Activated T-helper 17 cell treated with anti-CD3 and anti-CD28 coated beads, Interleukin-2, amount 50 U/mL, for 72 hours (primary cell): ENCODE results near the gene ARID4B. TPM values are rescaled to one million over a fixed set of nuclear protein-coding genes. Genes with fewer than 3 reads are reported as not detected.
"Not testable (repeated sequence)": the region's sequence is repeated elsewhere in the genome, so short reads cannot be mapped to it uniquely, and the experiment has no call there.

Experiments used
- ATAC-seq: fragments of 150-1000 bp; cut with Tn5 transposase; replicated peaks from 2 replicates; pipeline ENCODE4 v1.10.0; 2021; ENCODE audit warnings: mild to moderate bottlenecking, moderate library complexity
- H3K27ac Mint-ChIP-seq: one replicate; pipeline ENCODE4 v1.8.0; 2022; ENCODE audit warnings: mixed read lengths
- H3K27me3 Mint-ChIP-seq: one replicate; pipeline ENCODE4 v1.8.0; 2022; ENCODE audit warnings: mixed read lengths
- H3K36me3 Mint-ChIP-seq: one replicate; pipeline ENCODE4 v1.8.0; 2022; ENCODE audit warnings: low read depth, mild to moderate bottlenecking, mixed read lengths
- H3K4me1 Mint-ChIP-seq: one replicate; pipeline ENCODE4 v1.8.0; 2022; ENCODE audit warnings: mixed read lengths
- H3K4me3 Mint-ChIP-seq: one replicate; pipeline ENCODE4 v1.8.0; 2022; ENCODE audit warnings: mild to moderate bottlenecking, mixed read lengths
- H3K9me3 Mint-ChIP-seq: one replicate; pipeline ENCODE4 v1.8.0; 2022; ENCODE audit warnings: mixed read lengths
- total RNA-seq, 2 donors: library from RNA; stranded (reverse); gene quantifications; one replicate each; pipeline ENCODE4 v1.2.3, GENCODE V29; 2022

ARID4B gene
- total RNA-seq, 2 donors from 2014 or later: 42.2 to 61.2 TPM

DNA sequence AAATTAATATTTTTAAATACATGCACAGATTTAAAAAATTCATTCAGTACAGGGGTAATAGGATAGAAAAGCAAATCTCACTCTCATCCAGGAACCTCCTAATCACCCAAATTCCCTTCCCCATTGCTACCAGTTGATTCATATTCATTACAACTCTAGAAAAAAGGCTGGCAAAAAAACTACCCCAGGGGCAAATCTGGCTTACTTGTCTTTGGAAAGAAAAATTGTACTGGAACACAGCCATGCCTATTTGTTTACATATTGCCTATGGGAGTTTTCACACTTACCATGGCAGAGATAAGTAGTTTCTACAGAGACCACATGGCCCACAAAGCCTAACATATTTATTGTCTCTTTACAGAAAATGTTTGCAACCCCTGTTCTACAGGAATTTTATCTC lies 158.0 kb downstream of the ARID4B start:
- no peaks in the 10 kb centered on the region for H3K4me1 Mint-ChIP-seq
- no peaks in the 10 kb centered on the region for H3K27me3 Mint-ChIP-seq
- no peak overlapping the region for H3K27ac Mint-ChIP-seq
- no peaks in the 10 kb centered on the region for H3K9me3 Mint-ChIP-seq
- no peak overlapping the region for H3K4me3 Mint-ChIP-seq
- peaks cover 79% of the 10 kb centered on the region for H3K36me3 Mint-ChIP-seq
- ATAC-seq: no peak

- Mint-ChIP-seq H3K27me3 (no peaks in the 10 kb centered on the region), H3K36me3 (peaks cover 63% of the 10 kb centered on the region), H3K27ac (no peak overlapping the region), H3K9me3 (no peaks in the 10 kb centered on the region), H3K4me3 (no peak overlapping the region), H3K4me1 (no peaks in the 10 kb centered on the region)
- no peak for ATAC-seq
Observed at GRCh38 chr1:235168375-235168774, 159.6 kb downstream of the ARID4B start.

DNA sequence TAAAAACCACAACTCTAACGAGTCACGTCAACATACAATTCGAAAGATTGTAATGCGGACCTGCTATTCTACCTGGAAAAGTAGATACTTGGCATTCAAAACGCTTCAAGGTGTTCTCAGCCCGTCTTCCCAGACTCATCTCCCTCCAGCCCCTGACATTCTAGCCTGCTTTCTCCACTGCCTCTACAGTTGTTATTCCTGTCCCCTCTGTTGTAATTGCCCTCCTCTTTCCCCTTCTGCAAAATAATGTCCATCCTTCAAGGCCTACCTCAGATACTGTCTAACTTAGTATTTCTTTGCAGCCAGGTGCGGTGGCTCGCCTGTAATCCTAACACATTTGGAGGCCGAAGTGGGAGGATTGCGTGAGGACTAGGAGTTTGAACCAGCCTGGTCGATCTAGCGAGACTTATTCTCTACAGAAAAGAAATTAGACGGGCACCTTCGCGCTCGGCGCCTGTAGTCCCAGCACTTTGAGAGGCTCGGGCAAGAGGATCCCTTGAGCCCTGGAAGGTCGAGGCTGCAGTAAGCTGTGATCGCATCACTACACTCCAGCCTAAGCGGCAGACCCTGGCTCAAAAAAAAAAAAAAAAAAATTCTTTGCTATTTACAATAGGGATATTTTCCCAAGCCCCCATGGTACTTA lies 166.2 kb downstream of the ARID4B start:
- Mint-ChIP-seq H3K4me3 (no peak overlapping the region), H3K4me1 (peaks cover 9% of the 10 kb centered on the region), H3K36me3 (peaks cover under 1% of the 10 kb centered on the region), H3K9me3 (no peaks in the 10 kb centered on the region), H3K27ac (peak overlapping the region; percentile 98), H3K27me3 (no peaks in the 10 kb centered on the region)
- no peak for ATAC-seq

DNA sequence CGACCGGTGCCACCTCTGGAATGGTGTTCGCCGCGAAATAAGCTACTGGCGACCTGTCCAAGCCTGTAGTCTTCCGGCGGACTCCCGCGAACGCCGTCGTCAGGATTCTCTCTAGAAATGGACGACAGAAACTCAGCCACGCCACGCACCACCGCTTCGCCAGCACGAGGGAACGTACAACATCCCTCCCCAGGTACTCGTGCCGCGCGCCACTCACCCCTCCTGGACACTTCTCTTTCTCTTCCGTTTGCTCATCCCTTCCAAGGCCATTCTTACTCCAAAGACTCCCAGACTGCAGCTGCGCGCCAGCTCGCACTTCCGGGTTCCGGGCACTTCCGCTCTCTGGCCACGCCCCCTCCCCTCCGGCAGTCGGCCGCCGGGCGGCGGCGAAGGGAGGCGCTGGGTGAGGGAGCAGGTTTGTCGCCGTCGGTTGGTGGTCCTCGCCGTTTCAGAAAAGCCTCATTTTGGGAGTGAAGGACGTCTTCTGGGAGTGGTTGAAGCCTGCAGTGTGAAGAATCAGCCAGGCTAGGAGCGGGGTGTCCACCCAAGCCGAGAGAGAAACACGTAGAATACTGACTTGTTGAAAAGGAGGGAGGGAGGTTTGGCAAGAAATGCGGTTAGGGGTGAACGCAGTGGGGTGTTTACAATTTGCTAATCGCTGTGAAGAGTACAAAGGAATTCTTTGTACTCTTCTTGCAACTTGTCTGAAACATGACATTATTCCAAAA lies 166.9 kb downstream of the ARID4B start, which contains the start of gene RBM34:
Gene RBM34, minus strand, starts transcription at position 294 of the 728 bp plus-strand sequence. Its CDS starts 24 bp downstream, at position 270.
- Mint-ChIP-seq H3K9me3 (no peaks in the 10 kb centered on the region), H3K27me3 (no peaks in the 10 kb centered on the region), H3K27ac (peak within 1 kb of the TSS; percentile 98), H3K4me3 (no peak within 1 kb of the TSS), H3K36me3 (no peaks in the 10 kb centered on the region), H3K4me1 (peaks cover 9% of the 10 kb centered on the region)
- peak; percentile 98 for ATAC-seq

- Mint-ChIP-seq H3K9me3 (no peaks in the 10 kb centered on the region), H3K36me3 (no peaks in the 10 kb centered on the region), H3K27me3 (no peaks in the 10 kb centered on the region), H3K27ac (peak overlapping the region; percentile 98), H3K4me1 (peaks cover 9% of the 10 kb centered on the region), H3K4me3 (no peak overlapping the region)
- peak; percentile 62 for ATAC-seq
Observed at GRCh38 chr1:235160383-235160956, 167.5 kb downstream of the ARID4B start.

GRCh38 chr1:235159930-235160329 lies 168.0 kb downstream of the ARID4B start:
- not testable (repeated sequence) for ATAC-seq, H3K4me3 Mint-ChIP-seq, H3K9me3 Mint-ChIP-seq, H3K27me3 Mint-ChIP-seq, H3K36me3 Mint-ChIP-seq, H3K4me1 Mint-ChIP-seq
- H3K27ac Mint-ChIP-seq: peak overlapping the region; percentile 98

DNA sequence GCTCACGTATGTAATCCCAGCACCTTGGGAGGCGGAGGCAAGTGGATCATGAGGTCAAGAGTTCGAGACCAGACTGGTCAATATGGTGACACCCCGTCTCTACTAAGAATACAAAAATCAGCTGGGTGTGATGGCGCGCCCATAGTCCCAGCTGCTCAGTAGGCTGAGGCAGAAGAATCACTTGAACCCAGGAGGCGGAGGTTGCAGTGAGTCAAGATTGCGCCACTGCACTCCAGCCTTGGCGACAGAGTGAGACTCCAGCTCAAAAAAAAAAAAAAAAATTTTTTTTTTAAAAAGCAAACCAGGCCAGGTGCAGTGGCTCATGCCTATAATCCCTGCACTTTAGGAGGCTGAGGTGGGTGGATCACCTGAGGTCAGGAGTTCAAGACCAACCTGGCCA lies 168.7 kb downstream of the ARID4B start:
- H3K4me1 Mint-ChIP-seq, H3K36me3 Mint-ChIP-seq, ATAC-seq, H3K9me3 Mint-ChIP-seq, H3K27me3 Mint-ChIP-seq, H3K27ac Mint-ChIP-seq, H3K4me3 Mint-ChIP-seq: not testable (repeated sequence)

DNA sequence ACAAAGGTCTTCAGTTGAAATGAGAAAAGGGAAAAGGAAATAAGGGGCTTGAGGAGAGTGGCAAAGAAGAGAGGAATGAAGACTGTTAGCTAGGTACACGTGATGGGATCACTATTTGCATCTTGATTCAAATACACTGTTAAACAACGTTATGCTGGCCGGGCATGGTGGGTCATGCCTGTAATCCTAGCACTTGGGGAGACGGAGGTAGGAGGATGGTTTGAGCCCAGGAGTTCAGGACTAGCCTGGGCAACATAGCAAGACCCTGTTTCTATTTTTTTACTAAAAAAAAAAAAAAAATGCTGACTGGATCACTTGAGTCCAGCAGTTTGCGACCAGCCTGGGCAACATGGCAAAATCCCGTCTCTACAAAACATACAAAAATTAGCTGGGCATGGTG lies 169.3 kb downstream of the ARID4B start:
- peaks cover 9% of the 10 kb centered on the region for H3K4me1 Mint-ChIP-seq
- H3K27me3 Mint-ChIP-seq: no peaks in the 10 kb centered on the region
- no peaks in the 10 kb centered on the region for H3K36me3 Mint-ChIP-seq
- H3K27ac Mint-ChIP-seq: no peak overlapping the region
- H3K4me3 Mint-ChIP-seq: no peak overlapping the region
- ATAC-seq: no peak
- no peaks in the 10 kb centered on the region for H3K9me3 Mint-ChIP-seq

DNA sequence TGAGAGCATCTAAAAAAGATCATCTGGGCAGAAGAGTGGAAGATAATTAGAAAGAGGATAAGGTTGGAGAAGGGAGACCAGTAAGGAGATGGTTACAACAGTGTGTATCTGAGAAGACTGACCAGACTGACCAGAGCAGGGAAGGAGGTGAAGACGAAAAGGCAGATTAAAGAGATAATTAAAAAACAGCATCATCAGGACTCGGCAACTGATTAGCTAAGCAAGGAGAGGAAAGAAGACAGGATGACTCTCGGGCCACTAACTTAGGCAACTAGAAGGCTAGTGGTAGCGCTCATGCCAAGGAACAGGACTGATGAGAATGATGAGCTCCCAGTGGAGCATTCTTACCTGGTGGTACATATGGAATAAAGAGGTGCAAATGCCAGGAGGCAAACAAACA lies 170.8 kb downstream of the ARID4B start:
- no peak for ATAC-seq
- Mint-ChIP-seq H3K4me3 (no peak overlapping the region), H3K9me3 (no peaks in the 10 kb centered on the region), H3K27me3 (no peaks in the 10 kb centered on the region), H3K27ac (no peak overlapping the region), H3K4me1 (peaks cover 9% of the 10 kb centered on the region), H3K36me3 (no peaks in the 10 kb centered on the region)

DNA sequence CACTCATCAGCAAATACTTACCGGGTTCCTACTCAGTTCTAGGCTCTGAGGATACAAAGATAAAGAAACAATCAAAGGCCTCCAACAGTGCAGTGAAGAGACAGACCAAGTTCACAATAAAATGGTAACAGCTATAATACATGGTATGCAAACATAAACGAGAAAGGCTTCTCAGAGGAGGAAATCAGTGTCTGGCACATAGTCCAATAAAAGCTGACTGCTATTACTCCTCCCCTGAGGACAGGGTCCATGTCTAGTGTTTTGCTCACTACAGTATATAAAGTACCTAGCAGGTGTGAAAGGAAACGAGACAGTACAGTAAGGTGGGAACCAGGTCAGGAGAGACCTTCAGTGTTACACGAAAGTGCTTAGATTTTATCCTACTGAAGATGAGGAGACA lies 171.2 kb downstream of the ARID4B start:
- Mint-ChIP-seq H3K27ac (no peak overlapping the region), H3K9me3 (no peaks in the 10 kb centered on the region), H3K27me3 (no peaks in the 10 kb centered on the region), H3K4me3 (no peak overlapping the region), H3K4me1 (peaks cover 7% of the 10 kb centered on the region), H3K36me3 (peaks cover under 1% of the 10 kb centered on the region)
- no peak for ATAC-seq

DNA sequence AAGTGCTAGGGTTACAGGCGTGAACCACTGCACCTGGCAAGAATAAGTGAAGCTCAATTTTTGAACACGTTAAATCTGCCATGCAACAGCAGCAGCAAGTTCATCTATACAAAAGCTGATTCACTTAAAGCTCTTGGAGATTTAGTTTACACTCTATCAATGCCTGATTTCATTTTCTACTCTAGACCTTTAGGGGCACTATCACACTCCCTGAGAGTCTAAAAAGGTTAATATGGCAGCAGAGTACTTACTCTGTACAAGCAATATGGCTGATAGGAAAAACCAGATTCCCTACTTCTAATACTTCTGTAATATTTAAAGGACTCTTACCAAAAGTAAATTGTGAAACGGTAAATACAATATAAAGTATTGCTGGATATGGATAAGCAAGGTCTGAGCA lies 171.7 kb downstream of the ARID4B start:
- Mint-ChIP-seq H3K4me1 (peaks cover 7% of the 10 kb centered on the region), H3K4me3 (no peak overlapping the region), H3K36me3 (peaks cover 5% of the 10 kb centered on the region), H3K9me3 (no peaks in the 10 kb centered on the region), H3K27me3 (no peaks in the 10 kb centered on the region), H3K27ac (no peak overlapping the region)
- no peak for ATAC-seq

DNA sequence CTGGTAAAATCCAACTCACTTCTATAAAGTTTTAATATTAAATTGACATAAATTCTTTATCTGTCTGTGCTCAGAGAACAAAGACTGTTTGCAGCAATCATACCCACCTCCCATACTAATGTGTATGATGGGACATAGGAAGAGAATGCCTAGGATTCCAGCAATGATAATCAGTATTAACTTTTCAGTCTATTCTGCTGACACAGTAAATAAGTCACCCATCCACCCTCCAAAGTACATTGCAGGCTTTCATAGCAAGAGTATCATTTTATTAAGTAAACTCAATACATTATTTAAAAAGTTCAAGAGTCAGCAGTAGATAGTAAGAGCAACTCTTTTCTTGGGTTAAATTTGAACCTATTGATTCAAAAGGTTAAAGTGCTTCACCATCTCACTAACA lies 175.7 kb downstream of the ARID4B start:
- no peaks in the 10 kb centered on the region for H3K9me3 Mint-ChIP-seq

GRCh38 chr1:235151033-235151432 lies 176.9 kb downstream of the ARID4B start:
- no peaks in the 10 kb centered on the region for H3K27me3 Mint-ChIP-seq
- H3K4me3 Mint-ChIP-seq: peak overlapping the region; percentile 5
- peaks cover 14% of the 10 kb centered on the region for H3K4me1 Mint-ChIP-seq
- no peaks in the 10 kb centered on the region for H3K9me3 Mint-ChIP-seq
- H3K36me3 Mint-ChIP-seq: peaks cover 58% of the 10 kb centered on the region
- ATAC-seq: peak; percentile 48
- H3K27ac Mint-ChIP-seq: peak overlapping the region; percentile 42

More for the DNA sequence above, 175.7 kb downstream of the ARID4B start:
- Mint-ChIP-seq H3K4me1 (peaks cover 14% of the 10 kb centered on the region), H3K36me3 (peaks cover 46% of the 10 kb centered on the region), H3K4me3 (no peak overlapping the region), H3K27ac (no peak overlapping the region), H3K27me3 (no peaks in the 10 kb centered on the region)
- ATAC-seq: no peak

DNA sequence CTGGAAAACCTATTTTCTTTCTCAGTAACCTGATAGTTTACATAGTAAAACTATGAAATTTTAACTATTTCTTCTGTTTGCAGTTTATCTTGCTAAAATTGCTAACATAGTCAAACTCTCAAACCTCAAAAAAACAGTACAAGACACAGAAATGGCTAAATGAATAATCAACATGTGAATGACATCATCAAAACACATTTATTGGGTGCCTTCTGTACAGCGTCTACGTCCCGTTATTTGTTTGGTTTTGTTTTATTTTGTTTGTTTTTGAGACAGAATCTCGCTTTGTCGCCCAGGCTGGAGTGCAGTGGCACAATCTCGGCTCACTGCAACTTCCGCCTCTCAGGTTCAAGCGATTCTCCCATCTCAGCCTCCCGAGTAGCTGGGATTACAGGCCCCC lies 178.2 kb downstream of the ARID4B start:
- Mint-ChIP-seq H3K4me1 (peaks cover 14% of the 10 kb centered on the region), H3K27ac (peak overlapping the region; percentile 42), H3K27me3 (no peaks in the 10 kb centered on the region), H3K36me3 (peaks cover 70% of the 10 kb centered on the region), H3K9me3 (no peaks in the 10 kb centered on the region), H3K4me3 (no peak overlapping the region)
- no peak for ATAC-seq

DNA sequence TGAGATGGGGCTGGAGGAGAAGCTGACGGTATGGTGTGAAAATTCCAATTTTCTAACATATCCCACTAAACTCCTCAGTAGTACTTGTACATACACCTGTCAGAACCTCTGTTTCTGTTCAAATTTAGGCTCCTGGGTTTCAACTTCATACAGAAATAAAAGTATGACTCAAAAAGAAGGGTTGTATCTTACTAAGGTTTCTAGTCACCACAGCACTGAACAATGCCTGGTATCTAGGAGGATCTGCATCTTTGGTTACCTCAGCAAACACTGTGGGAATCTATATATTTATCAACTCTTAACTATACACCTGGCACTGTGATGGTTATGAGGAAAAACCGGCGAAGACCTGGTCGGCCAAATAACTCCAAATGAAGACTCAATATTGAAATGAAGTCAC lies 180.7 kb downstream of the ARID4B start:
- peaks cover 95% of the 10 kb centered on the region for H3K36me3 Mint-ChIP-seq
- H3K9me3 Mint-ChIP-seq: no peaks in the 10 kb centered on the region
- no peak overlapping the region for H3K4me3 Mint-ChIP-seq
- peak; percentile 82 for ATAC-seq
- peaks cover 14% of the 10 kb centered on the region for H3K4me1 Mint-ChIP-seq
- H3K27me3 Mint-ChIP-seq: no peaks in the 10 kb centered on the region
- no peak overlapping the region for H3K27ac Mint-ChIP-seq
